ENCODE data around the gene ERBIN. TPM values are rescaled to one million over a fixed set of nuclear protein-coding genes. Genes with fewer than 3 reads are reported as not detected.
A peak's percentile ranks its signal among the peaks of the same experiment; 100 is the strongest.
"Not testable (repeated sequence)": the region's sequence is repeated elsewhere in the genome, so short reads cannot be mapped to it uniquely, and the experiment has no call there.

The ERBIN gene
- total RNA-seq (79.9 and 127 TPM in 2 replicates), polyA plus RNA-seq (49.5 and 69.1 TPM in 2 replicates), polyA minus RNA-seq (ENCODE audit: low replicate concordance) (10.0 and 28.2 TPM in 2 replicates)
- 26.4 and 37.0 TPM in 2 replicates for polyA plus RNA-seq (2012)

GRCh38 chr5:65926276-65926783 is at the start of gene ERBIN:
ERBIN (plus strand) TSS chr5:65926575; CDS start chr5:65992719, 66,144 bp downstream.
- Histone ChIP-seq H3K27ac (ENCODE audit: insufficient read depth, low read length) (peak within 1 kb of the TSS; percentile 98), H3K27me3 (ENCODE audit: control insufficient read depth, insufficient read depth, low read length) (no peaks in the 10 kb centered on the region), H3K79me2 (ENCODE audit: control insufficient read depth, insufficient read depth, low read length) (peaks cover 49% of the 10 kb centered on the region), H3K36me3 (ENCODE audit: control insufficient read depth, insufficient read depth, low read length) (no peaks in the 10 kb centered on the region), H3K4me3 (replicated peaks in 1 of 4; ENCODE audit: control extremely low read depth in 1 of 4, insufficient read depth in 1 of 4, low read depth in 3 of 4, low read length in 4 of 4) (peak within 1 kb of the TSS; percentile 63 to 99 (median 86)), H3K4me1 (ENCODE audit: control insufficient read depth, extremely low read depth, insufficient read depth, low read length) (no peaks in the 10 kb centered on the region), H3K4me2 (ENCODE audit: extremely low read depth, insufficient read depth, low read length) (peak within 1 kb of the TSS; percentile 63), H3K9me3 (ENCODE audit: control insufficient read depth, insufficient read depth, low read depth, low read length) (no peaks in the 10 kb centered on the region), H3K9ac (ENCODE audit: insufficient read depth, low read length) (peak within 1 kb of the TSS; percentile 98), H2AFZ (ENCODE audit: low read length) (peak within 1 kb of the TSS; percentile 31), H4K20me1 (ENCODE audit: control insufficient read depth, extremely low read depth, insufficient read depth, low read length) (peaks cover 1% of the 10 kb centered on the region)
- peak; percentile 75 to 86 for DNase-seq (ENCODE audit: low read depth in 2 of 2)
- TF ChIP-seq EZH2 (IDR thresholded peaks at IDR 0.05; ENCODE audit: low read length, missing control alignments) (no peak), CTCF (conservative IDR thresholded peaks at IDR 0.05 in 1 of 2, IDR thresholded peaks at IDR 0.05 in 1 of 2; ENCODE audit: low read depth in 1 of 2, low read length in 2 of 2) (no peak)

- no peaks in the 10 kb centered on the region for H3K4me1 ChIP-seq (ENCODE audit: control insufficient read depth, extremely low read depth, insufficient read depth, low read length)
These were observed 49.4 kb upstream of the ERBIN start for GRCh38 chr5:65876970-65877369.

GRCh38 chr5:65879668-65880256 is 46.6 kb upstream of the ERBIN start:
- H3K4me2 ChIP-seq (ENCODE audit: extremely low read depth, insufficient read depth, low read length); H2AFZ ChIP-seq (ENCODE audit: low read length): not testable (repeated sequence)

More at GRCh38 chr5:65876970-65877369, 49.4 kb upstream of the ERBIN start:
- H3K4me3 ChIP-seq (replicated peaks in 1 of 4; ENCODE audit: control extremely low read depth in 1 of 4, insufficient read depth in 1 of 4, low read depth in 3 of 4, low read length in 4 of 4) = no peak overlapping the region
- H3K4me2 ChIP-seq (ENCODE audit: extremely low read depth, insufficient read depth, low read length) = no peak overlapping the region
- no peak for TF ChIP-seq EZH2 (IDR thresholded peaks at IDR 0.05; ENCODE audit: low read length, missing control alignments)
- no peak for TF ChIP-seq CTCF (conservative IDR thresholded peaks at IDR 0.05 in 1 of 2, IDR thresholded peaks at IDR 0.05 in 1 of 2; ENCODE audit: low read depth in 1 of 2, low read length in 2 of 2)
- H3K9me3 ChIP-seq (ENCODE audit: control insufficient read depth, insufficient read depth, low read depth, low read length) = no peaks in the 10 kb centered on the region
- H3K36me3 ChIP-seq (ENCODE audit: control insufficient read depth, insufficient read depth, low read length) = no peaks in the 10 kb centered on the region
- H2AFZ ChIP-seq (ENCODE audit: low read length) = no peak overlapping the region
- H3K9ac ChIP-seq (ENCODE audit: insufficient read depth, low read length) = no peak overlapping the region
- no peaks in the 10 kb centered on the region for H3K27me3 ChIP-seq (ENCODE audit: control insufficient read depth, insufficient read depth, low read length)
- H3K27ac ChIP-seq (ENCODE audit: insufficient read depth, low read length) = no peak overlapping the region
- H3K79me2 ChIP-seq (ENCODE audit: control insufficient read depth, insufficient read depth, low read length) = no peaks in the 10 kb centered on the region
- DNase-seq (ENCODE audit: low read depth in 2 of 2) = no peak
- no peaks in the 10 kb centered on the region for H4K20me1 ChIP-seq (ENCODE audit: control insufficient read depth, extremely low read depth, insufficient read depth, low read length)

More at GRCh38 chr5:65879668-65880256, 46.6 kb upstream of the ERBIN start:
- not testable (repeated sequence) for H3K36me3 ChIP-seq (ENCODE audit: control insufficient read depth, insufficient read depth, low read length); H3K79me2 ChIP-seq (ENCODE audit: control insufficient read depth, insufficient read depth, low read length); H3K27me3 ChIP-seq (ENCODE audit: control insufficient read depth, insufficient read depth, low read length); H3K4me3 ChIP-seq (replicated peaks in 1 of 4; ENCODE audit: control extremely low read depth in 1 of 4, insufficient read depth in 1 of 4, low read depth in 3 of 4, low read length in 4 of 4); H4K20me1 ChIP-seq (ENCODE audit: control insufficient read depth, extremely low read depth, insufficient read depth, low read length); H3K27ac ChIP-seq (ENCODE audit: insufficient read depth, low read length); H3K9ac ChIP-seq (ENCODE audit: insufficient read depth, low read length); H3K9me3 ChIP-seq (ENCODE audit: control insufficient read depth, insufficient read depth, low read depth, low read length); H3K4me1 ChIP-seq (ENCODE audit: control insufficient read depth, extremely low read depth, insufficient read depth, low read length)
- DNase-seq (ENCODE audit: low read depth in 2 of 2) = peak; percentile 88 to 92

Data from fibroblast of lung (primary cell).